NCI-H2081 treated with DMSO at 0.1 percent for 48 hours (cell line): ENCODE measurements around the gene CH25H.

Source experiments
- DNase-seq: peaks from one replicate; lab custom pipeline; 2025; lab: John Stamatoyannopoulos, UW

CH25H gene

DNA sequence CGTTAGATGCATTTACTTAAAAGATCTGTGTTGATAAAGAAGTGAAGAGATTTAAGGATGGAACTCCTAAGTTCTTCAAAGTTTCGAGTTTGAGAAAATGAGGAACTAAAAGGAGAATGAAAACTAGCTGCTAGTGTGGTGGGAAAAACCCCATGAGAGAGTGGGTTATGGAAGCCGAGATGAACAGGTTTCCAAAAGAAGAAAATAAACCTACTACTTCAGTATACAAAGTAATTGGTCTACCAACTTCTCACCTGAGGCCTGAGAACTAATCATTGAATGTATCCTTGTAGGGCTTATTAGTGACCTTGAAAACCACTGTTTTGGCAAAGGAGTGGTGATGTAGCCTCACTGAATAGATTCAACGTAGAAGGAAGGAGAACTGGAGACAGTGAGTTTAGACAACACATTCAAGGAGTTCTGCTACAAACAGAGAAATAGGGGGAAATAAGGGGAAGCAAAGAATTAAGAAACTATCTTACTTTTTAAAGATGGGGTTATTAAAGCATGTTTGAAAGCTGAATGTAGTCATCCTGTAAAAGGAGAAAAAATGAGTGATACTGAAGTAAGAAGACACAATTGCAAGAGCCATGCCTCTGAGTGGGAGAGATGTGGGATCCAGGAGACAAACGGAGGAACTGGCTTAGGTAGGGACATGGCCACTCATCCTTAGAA lies 50.8 kb downstream of the CH25H start:
- DNase-seq: no peak
